HepG2 (cell line): ENCODE results near the gene AWAT2. TPM values are rescaled to one million over a fixed set of nuclear protein-coding genes. Genes with fewer than 3 reads are reported as not detected.

ENCODE experiments used
- ATAC-seq: fragments of 200-7000 bp; cut with Tn5 transposase; 3 replicates; pipeline ENCODE4 v1.9.1; 2020; ENCODE audit warnings: mild to moderate bottlenecking, moderate library complexity
- BruUV-seq: library from RNA; stranded (reverse); fragments of 400-500 nt; replicated peaks from 2 replicates; lab custom pipeline; 2021; lab: Mats Ljungman, UMichigan
- CTCF ChIA-PET: fragments of 300-600 bp; formaldehyde crosslinking; extraction: SDS; loops from one replicate; lab custom pipeline; 2021; ENCODE audit warnings: low total read pairs, inconsistent platforms, low intra/inter-chr PET ratio; lab: Yijun Ruan, JAX
- POLR2A ChIA-PET: fragments of 350-600 bp; sonication (Branson Sonifier 250); formaldehyde crosslinking; loops from one replicate; lab custom pipeline; 2020; ENCODE audit warnings: antibody characterized with exemption, inconsistent platforms; lab: Yijun Ruan, JAX
- DNase-seq: peaks from one replicate; pipeline ENCODE4 v3.0.0-alpha.2; 2015; ENCODE audit warnings: low spot score
- FAIRE-seq: peaks from 3 replicates; lab custom pipeline; 2011; peaks lifted over from hg19 to GRCh38; lab: Jason Lieb, UNC
- H2AFZ ChIP-seq: one replicate; pipeline ENCODE4 v1.6.1; 2011; ENCODE audit warnings: low read length, inconsistent platforms
- H3K27ac ChIP-seq: fragments of 300-600 bp; 3 replicates; pipeline ENCODE4 v1.8.0; 2011; ENCODE audit warnings: mixed run types, mild to moderate bottlenecking, mixed read lengths, low read length, inconsistent platforms; ENCODE audit not compliant: insufficient read depth; ENCODE audit errors: extremely low read length
- H3K27me3 ChIP-seq, 2 experiments: fragments of 200-600 bp in 1 of 2; 2 replicates in 1 of 2; 3 replicates in 1 of 2; pipeline versions ENCODE4 v1.6.0 to v1.8.0; 2011; ENCODE audit warnings: low read length in 2 of 2, mild to moderate bottlenecking in 2 of 2, moderate library complexity in 2 of 2, inconsistent platforms in 1 of 2; ENCODE audit not compliant: insufficient read depth in 2 of 2, control insufficient read depth in 1 of 2
- H3K36me3 ChIP-seq, 2 experiments: fragments of 200-600 bp in 1 of 2; replicated peaks in 1 of 2; 2 replicates in 1 of 2; 3 replicates in 1 of 2; pipeline versions ENCODE4 v1.5.1 to v1.8.0; 2011; ENCODE audit warnings: low read length in 2 of 2, inconsistent platforms in 1 of 2; ENCODE audit not compliant: insufficient read depth in 2 of 2, control insufficient read depth in 1 of 2
- H3K4me1 ChIP-seq: 2 replicates; pipeline ENCODE4 v1.5.1; 2012; ENCODE audit warnings: low read length, inconsistent platforms; ENCODE audit not compliant: insufficient read depth
- H3K4me2 ChIP-seq: 2 replicates; pipeline ENCODE4 v1.6.0; 2011; ENCODE audit warnings: low read depth, low read length, inconsistent platforms
- H3K4me3 ChIP-seq, 3 experiments: fragments of 200-600 bp in 1 of 3; sonication (generic), shearing (Covaris generic) in 1 of 3; replicated peaks in 1 of 3; 2 replicates each; pipeline ENCODE4 v1.5.1; 2011 to 2016; ENCODE audit warnings: low read length in 3 of 3, inconsistent platforms in 2 of 3, low read depth in 2 of 3, mild to moderate bottlenecking in 2 of 3, control low read depth in 1 of 3, mixed read lengths in 1 of 3; ENCODE audit not compliant: insufficient read depth in 1 of 3
- H3K79me2 ChIP-seq: one replicate; pipeline ENCODE4 v1.6.1; 2011; ENCODE audit warnings: low read length, inconsistent platforms; ENCODE audit not compliant: insufficient read depth
- H3K9ac ChIP-seq: 2 replicates; pipeline ENCODE4 v1.6.0; 2011; ENCODE audit warnings: mild to moderate bottlenecking, low read depth, low read length, inconsistent platforms; ENCODE audit not compliant: insufficient read depth
- H3K9me3 ChIP-seq: 2 replicates; pipeline ENCODE4 v1.5.1; 2012; ENCODE audit warnings: mild to moderate bottlenecking, low read length
- H4K20me1 ChIP-seq: 2 replicates; pipeline ENCODE4 v1.6.0; 2011; ENCODE audit warnings: inconsistent platforms, mild to moderate bottlenecking, low read length, moderate library complexity; ENCODE audit not compliant: insufficient read depth
- CHCHD3 ChIP-seq: sonication (generic); formaldehyde crosslinking; IDR thresholded peaks from 2 replicates; pipeline ENCODE4 v1.8.0; 2022; ENCODE audit warnings: mild to moderate bottlenecking, missing genetic modification reagents, moderate library complexity
- HDAC6 ChIP-seq: fragments of 200-600 bp; sonication (generic); IDR thresholded peaks from 2 replicates; pipeline ENCODE4 v1.7.0; 2017; ENCODE audit warnings: mild to moderate bottlenecking, antibody characterized with exemption, low read length, low read depth
- KDM1A ChIP-seq: IDR thresholded peaks from 2 replicates; pipeline ENCODE4 v1.6.1; 2016; ENCODE audit warnings: missing compliant biosample characterization
- MIXL1 ChIP-seq: IDR thresholded peaks from 2 replicates; pipeline ENCODE4 v1.6.1; 2016
- SP1 ChIP-seq, 2 experiments: fragments of 450-650 bp in 1 of 2; sonication (generic) in 1 of 2; formaldehyde crosslinking in 1 of 2; IDR thresholded peaks; 2 replicates each; pipeline versions ENCODE4 v1.4.0 to v1.6.1; 2016 to 2020; ENCODE audit warnings: missing genetic modification reagents in 1 of 2
- SSRP1 ChIP-seq: IDR thresholded peaks from 2 replicates; pipeline ENCODE4 v1.6.1; 2016; ENCODE audit warnings: control low read depth
- YEATS2 ChIP-seq: sonication (generic); formaldehyde crosslinking; IDR thresholded peaks from 2 replicates; pipeline ENCODE4 v1.4.0; 2020; ENCODE audit warnings: missing genetic modification reagents, borderline replicate concordance
- ZNF17 ChIP-seq: sonication (generic); formaldehyde crosslinking; IDR thresholded peaks from 2 replicates; pipeline ENCODE4 v1.5.0; 2020; ENCODE audit warnings: mild to moderate bottlenecking, missing genetic modification reagents
- ZNF260 ChIP-seq: sonication (generic); formaldehyde crosslinking; IDR thresholded peaks from 2 replicates; pipeline ENCODE4 v1.4.0; 2020; ENCODE audit warnings: missing genetic modification reagents, low read depth, mild to moderate bottlenecking, borderline replicate concordance
- WGBS: methylation state at CpG from one replicate; pipeline ENCODE4 v1.1.6; 2017; ENCODE audit warnings: low lambda C conversion rate; 5-methylcytosine and 5-hydroxymethylcytosine counted together
- in situ Hi-C: cut with HindIII; loops from 2 replicates; pipeline ENCODE4 v1.10.0; 2017; ENCODE audit warnings: low pct_unique_long_range_greater_than_20kb; ENCODE audit not compliant: extremely low pct_ligation_motif_present
- intact Hi-C: fragments of 100-400 bp; cut with micrococcal nuclease; formaldehyde crosslinking; loops from one replicate; pipeline ENCODE4 v1.10.0; 2022; ENCODE audit not compliant: unreplicated experiment
- polyA plus RNA-seq, 8 experiments: library from polyadenylated mRNA; depleted of rRNA in 3 of 8; stranded (reverse) in 7 of 8; unstranded in 1 of 8; fragments of >200 nt; fragmentation: Illumina TruSeq in 4 of 8; extraction: Trizol in 4 of 8; gene quantifications; 2 replicates each; pipeline versions ENCODE4 v1.2.1 to v1.2.3, GENCODE V29; 2011 to 2016; ENCODE audit warnings: low read depth in 4 of 8, missing spikeins in 1 of 8, mixed read lengths in 1 of 8; ENCODE audit not compliant: insufficient read depth in 1 of 8
- total RNA-seq, 5 experiments: library from RNA; depleted of rRNA; stranded (reverse); fragments of >200 nt; fragmentation: Illumina TruSeq; extraction: Trizol; gene quantifications; 2 replicates each; pipeline ENCODE4 v1.2.3, GENCODE V29; 2016; ENCODE audit warnings: low read depth in 1 of 5
- TF ChIP-seq, protein P1 (sequence below), 2 experiments: fragments of 450-650 bp in 1 of 2; sonication (generic) in 1 of 2; formaldehyde crosslinking; IDR thresholded peaks; 2 replicates each; pipeline versions ENCODE4 v1.5.0 to v1.8.0; 2020 to 2022; ENCODE audit warnings: mild to moderate bottlenecking in 1 of 2, missing genetic modification reagents in 1 of 2
- TF ChIP-seq, protein P2 (sequence below): sonication (generic); formaldehyde crosslinking; IDR thresholded peaks from 2 replicates; pipeline ENCODE4 v1.5.1; 2020; ENCODE audit warnings: missing genetic modification reagents, mild to moderate bottlenecking, borderline replicate concordance
- TF ChIP-seq, protein P3 (sequence below): IDR thresholded peaks from 2 replicates; pipeline ENCODE4 v1.6.1; 2012; ENCODE audit warnings: low read depth, low read length, improper control_type of control experiment
- TF ChIP-seq, protein P4 (sequence below): sonication (generic); formaldehyde crosslinking; IDR thresholded peaks from 2 replicates; pipeline ENCODE4 v1.4.0; 2020; ENCODE audit warnings: missing genetic modification reagents

AWAT2 gene
- total and polyA plus RNA-seq, 2 of the 13 experiments (the other 11 are each of a cell fraction or from before 2014, with no cell fraction given): not detected

DNA sequence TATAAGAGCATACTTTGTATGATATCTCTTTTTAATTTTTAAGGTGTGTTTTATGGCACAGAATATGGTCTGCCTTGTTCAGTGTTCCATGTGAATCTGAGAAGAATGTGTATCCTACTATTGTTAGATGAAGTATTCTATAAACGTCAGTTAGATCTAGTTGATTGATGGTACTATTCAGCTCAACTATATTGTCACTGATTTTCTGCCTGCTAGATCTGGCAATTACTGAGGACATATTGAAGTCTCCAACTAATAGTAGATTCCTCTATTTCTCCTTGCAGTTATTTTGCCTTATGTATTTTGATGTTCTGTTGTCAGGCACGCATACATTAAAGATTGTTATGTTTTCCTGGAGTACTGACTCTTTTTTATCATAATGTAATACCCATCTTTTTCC is 39.8 kb downstream of the AWAT2 start:
- no peaks in the 10 kb centered on the region for H3K27me3 ChIP-seq
- WGBS: 97% methylated on average over 2 of the region's 2 CpGs
- no peak for FAIRE-seq
- no peak overlapping the region for H2AFZ ChIP-seq
- H3K4me1 ChIP-seq: no peaks in the 10 kb centered on the region
- H3K27ac ChIP-seq: no peak overlapping the region
- no peak overlapping the region for H3K9ac ChIP-seq
- DNase-seq: no peak
- intact Hi-C loops: no loop called here
- TF ChIP-seq, protein P1, sequence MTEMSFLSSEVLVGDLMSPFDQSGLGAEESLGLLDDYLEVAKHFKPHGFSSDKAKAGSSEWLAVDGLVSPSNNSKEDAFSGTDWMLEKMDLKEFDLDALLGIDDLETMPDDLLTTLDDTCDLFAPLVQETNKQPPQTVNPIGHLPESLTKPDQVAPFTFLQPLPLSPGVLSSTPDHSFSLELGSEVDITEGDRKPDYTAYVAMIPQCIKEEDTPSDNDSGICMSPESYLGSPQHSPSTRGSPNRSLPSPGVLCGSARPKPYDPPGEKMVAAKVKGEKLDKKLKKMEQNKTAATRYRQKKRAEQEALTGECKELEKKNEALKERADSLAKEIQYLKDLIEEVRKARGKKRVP (CRISPR knock-in tag; IDR thresholded peaks at IDR 0.05): no peak
- no peak for TF ChIP-seq CHCHD3 (CRISPR knock-in tag)
- TF ChIP-seq, protein P2, sequence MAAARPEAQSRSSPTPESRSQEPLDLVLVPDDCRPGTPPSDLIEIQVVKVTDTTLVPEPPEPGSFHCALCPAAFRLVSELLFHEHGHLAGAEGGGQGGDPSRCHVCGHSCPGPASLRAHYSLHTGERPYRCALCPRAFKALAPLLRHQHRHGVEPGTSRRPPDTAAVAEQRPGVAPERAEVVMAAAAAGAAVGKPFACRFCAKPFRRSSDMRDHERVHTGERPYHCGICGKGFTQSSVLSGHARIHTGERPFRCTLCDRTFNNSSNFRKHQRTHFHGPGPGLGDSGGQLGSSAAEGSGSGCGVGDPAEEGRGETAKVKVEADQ: no peak
- TF ChIP-seq, protein P3, sequence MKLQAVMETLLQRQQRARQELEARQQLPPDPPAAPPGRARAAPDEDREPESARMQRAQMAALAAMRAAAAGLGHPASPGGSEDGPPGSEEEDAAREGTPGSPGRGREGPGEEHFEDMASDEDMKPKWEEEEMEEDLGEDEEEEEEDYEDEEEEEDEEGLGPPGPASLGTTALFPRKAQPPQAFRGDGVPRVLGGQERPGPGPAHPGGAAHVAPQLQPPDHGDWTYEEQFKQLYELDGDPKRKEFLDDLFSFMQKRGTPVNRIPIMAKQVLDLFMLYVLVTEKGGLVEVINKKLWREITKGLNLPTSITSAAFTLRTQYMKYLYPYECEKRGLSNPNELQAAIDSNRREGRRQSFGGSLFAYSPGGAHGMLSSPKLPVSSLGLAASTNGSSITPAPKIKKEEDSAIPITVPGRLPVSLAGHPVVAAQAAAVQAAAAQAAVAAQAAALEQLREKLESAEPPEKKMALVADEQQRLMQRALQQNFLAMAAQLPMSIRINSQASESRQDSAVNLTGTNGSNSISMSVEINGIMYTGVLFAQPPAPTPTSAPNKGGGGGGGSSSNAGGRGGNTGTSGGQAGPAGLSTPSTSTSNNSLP: no peak
- no peak for TF ChIP-seq SSRP1 (CRISPR knock-in tag)
- TF ChIP-seq ZNF260: no peak
- TF ChIP-seq YEATS2: no peak
- no peak for TF ChIP-seq KDM1A
- no peak for TF ChIP-seq ZNF17 (CRISPR knock-in tag)
- TF ChIP-seq HDAC6: no peak
- TF ChIP-seq MIXL1 (CRISPR knock-in tag): no peak
- TF ChIP-seq SP1 (IDR thresholded peaks at IDR 0.05): no peak
- TF ChIP-seq SP1 (CRISPR knock-in tag; IDR thresholded peaks at IDR 0.05): no peak
- TF ChIP-seq, protein P4, sequence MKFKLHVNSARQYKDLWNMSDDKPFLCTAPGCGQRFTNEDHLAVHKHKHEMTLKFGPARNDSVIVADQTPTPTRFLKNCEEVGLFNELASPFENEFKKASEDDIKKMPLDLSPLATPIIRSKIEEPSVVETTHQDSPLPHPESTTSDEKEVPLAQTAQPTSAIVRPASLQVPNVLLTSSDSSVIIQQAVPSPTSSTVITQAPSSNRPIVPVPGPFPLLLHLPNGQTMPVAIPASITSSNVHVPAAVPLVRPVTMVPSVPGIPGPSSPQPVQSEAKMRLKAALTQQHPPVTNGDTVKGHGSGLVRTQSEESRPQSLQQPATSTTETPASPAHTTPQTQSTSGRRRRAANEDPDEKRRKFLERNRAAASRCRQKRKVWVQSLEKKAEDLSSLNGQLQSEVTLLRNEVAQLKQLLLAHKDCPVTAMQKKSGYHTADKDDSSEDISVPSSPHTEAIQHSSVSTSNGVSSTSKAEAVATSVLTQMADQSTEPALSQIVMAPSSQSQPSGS: no peak
- TF ChIP-seq, all 625 proteins: peak for 0
- Histone ChIP-seq H3K9me3 (no peaks in the 10 kb centered on the region), H4K20me1 (no peaks in the 10 kb centered on the region), H3K36me3 (no peaks in the 10 kb centered on the region), H3K4me3 (no peak overlapping the region), H3K79me2 (no peaks in the 10 kb centered on the region), H3K4me2 (no peak overlapping the region)
- in situ Hi-C loops: no loop called here
- no peak for ATAC-seq
- BruUV-seq: no TSS peak
- CTCF ChIA-PET: no interaction called here
- POLR2A ChIA-PET: no interaction called here
